Putamen (tissue), 1 donor: ENCODE measurements around the gene ARL8B.
"Not testable (repeated sequence)": the region's sequence is repeated elsewhere in the genome, so short reads cannot be mapped to it uniquely, and the experiment has no call there.

Source experiments
- DNase-seq: peaks from one replicate; pipeline ENCODE4 v3.0.0-alpha.2; 2016; ENCODE audit warnings: low spot score

ARL8B gene

DNA sequence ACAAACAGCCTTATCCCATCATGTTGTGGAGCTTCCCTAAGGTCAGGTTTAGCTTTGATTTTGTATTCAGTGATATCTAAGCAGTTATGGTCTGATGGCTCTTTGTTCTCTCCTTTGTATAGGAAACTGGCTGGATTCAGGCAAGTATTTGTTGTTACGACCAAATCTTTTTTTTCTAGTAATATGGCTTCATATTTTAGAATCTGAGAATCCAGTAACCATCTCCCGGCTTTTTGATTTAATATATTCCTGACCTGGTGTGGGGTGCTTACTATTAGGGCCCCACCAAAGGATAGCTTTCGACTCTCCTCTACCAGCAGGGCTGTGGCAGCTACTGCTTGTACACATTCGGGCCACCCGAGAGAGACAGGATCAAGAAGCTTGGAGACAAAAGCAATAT, 23.0 kb downstream of the ARL8B start:
- DNase-seq = no peak

DNA sequence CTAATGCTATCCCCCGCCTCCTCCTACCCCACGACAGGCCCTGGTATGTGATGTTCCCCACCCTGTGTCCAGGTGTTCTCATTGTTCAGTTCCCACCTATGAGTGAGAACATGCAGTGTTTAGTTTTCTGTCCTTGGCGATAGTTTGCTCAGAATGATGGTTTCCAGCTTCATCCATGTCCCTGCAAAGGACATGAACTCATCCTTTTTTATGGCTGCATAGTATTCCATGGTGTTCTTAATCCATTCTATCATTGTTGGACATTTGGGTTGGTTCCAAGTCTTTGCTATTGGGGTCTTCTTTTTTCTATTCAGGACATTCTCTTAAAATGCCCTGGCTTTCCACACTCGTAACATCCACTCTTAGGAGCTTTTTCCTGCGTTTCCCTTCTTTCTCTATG, 25.1 kb downstream of the ARL8B start:
- not testable (repeated sequence) for DNase-seq

DNA sequence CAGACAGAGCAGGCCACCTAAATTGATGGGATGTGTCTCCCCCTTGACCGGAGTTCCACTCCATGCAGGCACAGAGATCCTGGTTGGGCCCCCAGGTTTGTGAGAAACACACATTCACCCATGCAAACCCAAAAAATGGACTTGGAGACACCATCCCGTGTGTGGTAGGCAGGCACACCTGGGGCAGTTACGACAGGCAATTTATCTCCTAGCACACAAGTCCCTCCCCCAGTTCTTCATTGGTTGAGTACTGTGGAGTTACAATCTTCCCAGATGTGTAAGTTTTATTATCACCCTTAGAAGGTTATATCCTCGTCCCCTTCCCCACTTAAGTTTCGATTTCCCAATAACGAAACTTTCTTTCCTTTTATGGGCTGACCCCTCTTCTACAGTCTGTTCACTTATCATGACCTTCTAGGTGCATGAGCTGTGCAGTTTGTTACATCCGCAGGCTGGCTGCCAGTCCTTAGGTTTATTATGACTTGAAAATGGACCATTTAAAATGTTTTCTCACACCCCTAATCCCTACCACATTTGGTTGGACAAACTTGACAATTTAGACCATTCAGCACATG, 27.3 kb downstream of the ARL8B start:
- DNase-seq = no peak

DNA sequence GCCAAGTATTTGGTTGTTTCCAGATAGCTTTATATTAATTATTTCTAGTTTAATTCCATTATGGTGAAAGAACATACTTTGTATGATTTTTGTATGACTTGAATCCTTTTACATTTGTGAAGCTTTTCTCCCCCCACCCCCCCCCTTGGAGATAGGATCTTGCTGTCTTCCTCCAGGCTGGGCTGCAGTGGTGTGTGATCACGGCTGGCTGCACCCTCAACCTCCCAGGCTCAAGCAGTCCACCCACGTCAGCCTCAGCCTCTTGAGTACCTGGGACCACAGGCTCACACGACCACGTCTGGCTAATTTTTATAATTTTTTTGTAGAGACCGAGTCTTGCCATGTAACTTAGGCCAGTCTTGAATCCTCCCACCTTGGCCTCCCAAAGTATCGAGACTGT, 29.5 kb downstream of the ARL8B start:
- no peak for DNase-seq

DNA sequence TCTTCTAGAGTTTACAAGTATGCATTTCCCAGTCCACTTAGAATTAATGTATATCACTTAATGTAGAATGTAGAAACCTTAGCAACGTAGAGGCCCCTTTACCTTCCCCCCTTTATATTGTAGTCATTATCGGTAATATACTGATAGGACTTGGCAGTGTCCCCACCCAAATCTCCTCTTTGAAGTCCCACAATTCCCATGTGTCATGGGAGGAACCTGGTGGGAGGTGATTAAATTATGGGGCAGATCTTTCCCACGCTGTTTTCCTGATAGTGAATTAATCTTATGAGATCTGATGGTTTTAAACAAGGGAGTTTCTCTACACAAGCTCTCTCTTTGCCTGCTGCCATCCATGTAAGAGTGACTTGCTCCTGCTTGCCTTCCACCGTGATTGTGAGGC, 31.0 kb downstream of the ARL8B start:
- no peak for DNase-seq

DNA sequence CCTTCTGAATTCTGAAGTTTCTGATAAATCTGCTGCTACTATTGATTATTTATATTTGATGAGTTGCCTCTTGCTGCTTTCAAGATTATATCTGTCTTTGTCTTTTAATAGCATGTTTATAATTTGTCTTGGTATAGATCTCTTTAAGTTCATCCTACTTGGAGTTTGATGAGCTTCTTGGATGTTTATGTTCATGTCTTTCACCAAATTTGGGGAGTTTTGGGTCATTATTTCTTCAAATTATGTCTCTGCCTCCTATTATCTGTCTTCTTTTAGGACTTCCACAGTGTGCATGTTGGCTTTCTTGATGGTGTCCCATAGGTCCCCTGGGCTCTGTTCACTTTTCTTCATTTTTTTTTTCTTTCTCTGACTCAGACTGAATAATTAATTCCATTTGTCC, 33.1 kb downstream of the ARL8B start:
- DNase-seq = no peak

DNA sequence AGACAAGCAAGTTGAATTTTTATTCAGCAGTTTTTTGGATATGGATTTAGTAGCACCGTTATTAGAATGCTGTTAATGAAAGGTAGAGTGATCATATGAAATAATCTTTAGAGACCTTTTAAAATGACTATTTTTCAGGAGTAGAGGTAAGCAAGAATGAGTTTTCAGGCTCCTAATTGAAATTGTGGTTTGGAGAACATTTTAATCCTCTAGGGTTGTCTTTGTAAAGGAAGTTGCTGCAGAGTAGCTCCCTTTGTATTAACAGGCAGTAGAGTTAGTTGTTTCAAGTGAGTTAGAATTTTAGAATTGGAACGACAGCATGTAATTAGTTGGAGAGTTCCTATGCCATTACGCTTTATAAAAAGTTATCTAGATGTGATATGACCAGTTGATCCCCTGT, 38.2 kb downstream of the ARL8B start:
- DNase-seq = no peak

DNA sequence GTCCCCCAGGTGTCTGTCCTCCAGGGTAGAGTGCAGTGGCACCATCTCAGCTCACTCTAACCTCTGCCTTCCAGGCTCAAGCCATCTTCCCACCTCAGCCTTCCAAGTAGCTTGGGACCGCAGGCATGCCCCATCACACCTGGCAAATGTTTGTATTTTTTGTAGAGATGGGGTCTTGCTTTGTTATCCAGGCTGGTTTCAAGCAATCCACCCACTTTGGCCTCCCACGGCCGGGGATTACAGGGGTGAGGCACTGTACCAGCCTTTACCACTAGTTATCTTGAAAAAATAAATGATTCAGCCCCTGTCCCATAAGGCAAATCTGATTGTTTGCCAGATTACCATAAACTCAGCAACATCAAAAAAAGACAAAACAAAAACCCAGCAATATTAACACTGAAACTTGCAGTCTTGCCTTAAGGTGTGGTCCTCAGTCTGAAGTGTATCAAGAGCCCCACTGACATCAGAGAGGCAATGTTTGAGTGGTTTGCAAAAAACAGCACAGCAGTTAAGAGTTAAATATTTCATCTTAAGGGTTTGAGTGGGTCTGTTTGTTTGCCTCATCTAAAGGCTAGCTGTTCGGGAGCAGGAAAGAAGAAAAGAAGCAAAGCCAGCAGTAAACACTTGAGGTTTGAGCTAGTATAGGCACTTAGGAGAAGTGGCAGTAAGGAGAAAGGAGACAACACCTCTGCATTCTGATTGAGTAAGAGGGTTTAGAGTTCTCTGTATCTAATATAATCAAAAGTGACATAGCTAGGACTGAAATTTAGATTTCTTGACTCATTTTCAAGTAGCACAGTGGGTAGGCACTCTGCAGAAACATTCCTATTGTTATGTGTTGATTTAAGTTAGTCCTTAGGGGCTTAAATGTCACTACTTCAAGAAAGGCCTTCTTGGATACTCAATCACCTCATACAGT, 39.1 kb downstream of the ARL8B start:
- DNase-seq = no peak

DNA sequence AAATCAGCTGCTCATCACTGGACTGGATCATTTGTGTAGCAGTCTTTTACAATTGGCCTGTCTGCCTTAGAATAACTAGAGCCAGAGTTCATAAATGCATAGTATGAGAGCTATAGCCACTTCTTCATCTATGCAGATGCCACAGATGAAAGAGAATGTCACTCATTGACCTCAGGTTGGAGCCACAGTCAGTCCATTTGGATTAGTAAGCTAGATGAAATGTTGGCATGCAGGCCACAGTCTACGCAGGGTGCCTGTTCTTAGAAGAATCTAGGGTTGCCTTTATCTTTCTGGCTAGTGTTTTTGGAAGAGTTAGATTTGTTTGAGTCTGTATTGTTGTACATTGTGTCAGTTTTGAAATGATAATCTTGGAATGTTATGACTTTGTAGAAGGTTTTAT, 40.0 kb downstream of the ARL8B start:
- DNase-seq = no peak

DNA sequence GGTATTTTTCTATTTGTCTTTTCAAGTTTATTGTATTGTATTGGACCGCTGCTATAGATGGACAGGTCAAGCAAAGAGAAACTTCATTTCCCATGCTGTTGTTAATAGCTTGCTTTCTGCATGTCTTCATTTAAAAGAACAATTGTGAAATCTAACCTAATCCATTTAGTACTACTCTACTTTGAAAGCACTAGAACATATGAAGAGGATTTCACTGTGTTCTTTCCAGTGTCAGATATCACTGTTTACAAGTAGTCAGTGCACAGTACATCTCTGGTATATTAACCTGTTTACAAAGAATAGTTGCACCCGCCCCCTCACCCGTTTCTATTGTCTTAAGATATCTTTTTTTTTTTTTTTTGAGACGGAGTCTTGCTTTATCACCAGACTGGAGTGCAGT, 43.6 kb downstream of the ARL8B start:
- DNase-seq = no peak

DNA sequence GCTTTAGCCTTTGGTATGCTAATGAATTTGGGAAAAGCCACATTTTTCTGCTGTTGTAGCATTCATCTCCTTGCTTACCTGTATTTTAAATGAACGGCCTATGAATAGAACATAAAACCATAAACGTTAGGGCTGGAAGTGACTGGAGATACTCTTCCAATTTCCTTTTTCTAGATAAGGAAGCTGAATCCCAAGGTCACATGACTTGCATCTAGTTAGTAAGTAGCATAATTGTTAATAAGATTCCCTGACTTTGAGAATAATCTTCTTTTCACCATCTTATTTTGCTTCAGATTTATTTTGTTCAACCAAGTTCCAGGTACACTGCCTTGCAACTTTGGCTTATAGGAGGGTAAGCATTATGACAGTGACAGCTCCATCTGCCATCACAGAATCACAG, 44.8 kb downstream of the ARL8B start:
- DNase-seq = no peak

DNA sequence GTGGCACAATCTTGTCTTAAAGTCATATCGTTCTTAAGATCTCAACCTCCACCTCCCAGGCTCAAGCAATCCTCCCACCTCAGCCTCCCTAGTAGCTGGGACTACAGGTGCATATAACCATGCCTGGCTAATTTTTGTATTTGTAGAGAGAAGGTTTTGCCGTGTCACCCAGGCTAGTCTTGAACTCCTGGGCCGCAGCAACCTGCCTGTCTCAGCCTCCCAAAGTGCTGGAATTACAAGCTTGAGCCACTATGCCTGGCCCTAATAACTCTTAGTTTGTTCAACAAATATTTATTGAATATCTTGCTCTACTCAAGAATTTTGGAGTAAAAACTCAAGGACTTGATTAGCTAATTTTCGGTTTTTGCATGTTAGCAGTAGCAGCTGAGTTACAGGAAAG, 46.0 kb downstream of the ARL8B start:
- no peak for DNase-seq

DNA sequence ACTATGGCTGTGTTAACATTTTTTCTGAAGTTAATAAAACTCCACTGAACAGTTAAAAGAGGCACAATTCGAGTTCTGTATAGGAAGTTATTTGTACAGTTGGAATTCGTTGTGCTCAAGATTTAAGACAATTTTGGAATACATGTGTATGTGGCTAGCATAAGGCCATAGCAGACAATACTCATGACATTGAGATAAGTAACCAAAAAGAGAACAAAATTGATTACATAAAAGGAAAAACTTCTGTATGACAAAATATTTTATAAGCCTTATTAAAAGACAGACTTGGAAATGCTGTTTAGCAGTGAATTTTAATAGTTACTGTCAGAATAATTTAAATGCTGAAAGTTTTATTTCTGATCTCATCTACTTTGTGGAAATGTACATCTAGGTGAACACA, 47.7 kb downstream of the ARL8B start:
- DNase-seq = no peak

DNA sequence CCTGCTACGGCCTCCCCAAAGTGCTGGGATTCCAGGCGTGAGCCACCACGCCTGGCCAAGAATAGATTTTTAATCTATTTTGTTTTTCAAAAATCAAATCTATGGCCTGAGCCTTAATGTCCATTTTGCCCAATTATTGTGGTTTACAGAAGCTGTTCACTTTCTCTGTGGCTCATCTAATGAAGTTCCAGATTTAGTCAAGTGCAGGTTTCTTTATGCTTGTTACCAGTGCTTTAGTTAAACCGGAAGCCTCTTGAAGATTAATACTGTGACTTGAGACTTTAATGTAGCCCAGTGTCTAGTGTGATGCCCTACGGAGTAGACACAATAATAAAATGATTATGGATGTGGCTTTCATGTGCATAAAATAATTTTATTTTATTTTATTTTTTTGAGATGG, 48.9 kb downstream of the ARL8B start:
- DNase-seq = no peak

DNA sequence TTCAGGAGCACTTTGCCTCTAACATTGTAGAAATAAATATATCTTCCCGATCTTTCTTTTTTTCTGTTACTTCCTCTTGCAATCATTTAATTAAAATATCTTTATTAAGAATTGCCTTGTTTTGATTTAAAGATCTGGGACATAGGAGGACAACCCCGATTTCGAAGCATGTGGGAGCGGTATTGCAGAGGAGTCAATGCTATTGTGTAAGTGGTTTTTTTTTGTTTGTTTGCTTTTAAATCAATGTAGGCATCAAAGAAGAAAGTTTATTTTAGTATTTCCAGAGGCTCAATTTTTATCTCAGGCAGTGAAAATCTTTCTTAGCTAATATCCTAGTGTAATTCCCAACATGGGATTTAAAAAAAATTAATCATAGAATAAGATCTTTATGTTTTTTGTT, 49.9 kb downstream of the ARL8B start:
- no peak for DNase-seq

DNA sequence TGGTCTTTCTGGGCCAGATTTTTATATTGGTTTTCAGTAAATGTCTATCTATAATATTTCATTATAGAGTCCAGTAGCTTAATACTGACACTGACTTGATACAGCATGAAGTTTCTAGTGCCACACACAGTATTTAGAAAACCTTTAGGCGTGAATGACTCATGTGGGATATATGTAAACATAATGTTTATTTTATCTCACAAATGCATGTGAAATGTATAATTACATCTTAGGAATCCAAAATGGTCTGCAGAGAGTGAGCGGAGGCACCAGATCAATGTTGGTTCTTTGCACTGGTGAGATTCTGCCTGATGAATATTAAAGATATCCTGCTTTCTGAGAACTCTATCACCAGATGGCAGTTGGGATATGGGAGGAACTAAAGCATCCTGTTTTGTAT, 56.9 kb downstream of the ARL8B start:
- not testable (repeated sequence) for DNase-seq

DNA sequence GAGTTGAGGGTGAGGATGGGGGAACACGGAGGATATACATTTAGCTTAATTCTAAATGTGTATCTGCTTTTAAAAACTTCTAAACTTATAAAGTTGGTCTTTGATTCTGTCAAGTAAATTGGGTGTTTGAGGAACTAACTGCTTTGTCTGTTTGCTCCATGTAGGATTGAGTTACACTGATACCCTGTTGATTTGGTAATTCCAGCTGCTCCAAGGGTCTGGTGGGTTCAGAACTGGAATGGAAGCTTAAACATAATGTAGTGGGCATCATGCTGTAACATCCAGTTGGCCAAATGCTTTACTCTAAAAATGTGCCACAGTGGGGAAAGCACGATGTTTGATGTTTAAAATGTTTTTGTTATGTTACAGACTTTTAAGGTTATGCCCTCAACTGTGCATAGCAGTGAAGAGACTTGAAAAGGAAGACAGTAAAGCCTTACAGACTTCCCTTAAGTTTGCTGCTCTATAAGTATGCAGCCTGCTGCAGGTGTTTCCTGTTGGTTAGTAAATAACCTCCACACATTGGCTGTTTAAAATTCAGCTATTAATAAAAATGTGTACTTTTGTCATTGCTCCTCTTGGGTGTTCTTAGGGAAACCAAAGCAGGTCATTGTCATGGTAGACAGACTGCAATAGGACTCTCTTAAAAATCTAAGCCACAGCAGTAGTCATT, 59.5 kb downstream of the ARL8B start:
- DNase-seq = no peak

DNA sequence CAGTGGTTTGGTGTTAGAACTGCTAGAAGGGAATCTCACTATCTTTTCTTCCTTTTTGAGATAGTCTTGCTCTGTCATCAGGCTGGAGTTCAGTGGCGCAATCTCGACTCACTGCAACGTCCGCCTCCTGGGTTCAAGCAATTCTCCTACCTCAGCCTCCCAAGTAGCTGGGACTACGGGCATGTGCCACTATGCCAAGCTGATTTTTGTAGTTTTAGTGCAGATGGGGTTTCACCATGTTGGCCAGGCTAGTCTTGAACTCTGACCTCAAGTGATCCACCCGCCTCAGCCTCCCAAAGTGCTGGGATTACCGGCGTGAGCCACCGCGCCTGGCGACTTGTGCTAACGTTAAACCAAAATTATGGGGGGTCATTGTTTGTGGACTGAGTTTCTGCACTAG, 61.6 kb downstream of the ARL8B start:
- DNase-seq = not testable (repeated sequence)

DNA sequence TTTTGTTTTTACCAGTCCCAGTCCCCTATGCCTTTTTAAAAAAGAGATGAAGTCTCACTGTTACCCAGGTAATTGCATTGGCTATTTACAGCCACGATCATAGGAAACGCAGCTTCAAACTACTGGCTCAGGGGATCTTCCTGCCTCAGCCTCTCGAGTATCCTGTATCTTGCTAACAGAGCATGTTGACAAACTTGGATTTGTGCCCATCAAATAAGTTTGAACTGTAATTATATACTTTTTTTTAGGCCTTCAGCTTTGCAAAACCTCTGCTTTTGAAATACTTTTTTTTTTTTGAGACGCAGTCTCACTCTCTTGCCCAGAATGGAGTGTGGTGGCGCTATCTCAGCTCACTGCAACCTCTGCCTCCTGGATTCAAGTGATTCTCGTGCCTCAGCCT, 62.4 kb downstream of the ARL8B start:
- no peak for DNase-seq

DNA sequence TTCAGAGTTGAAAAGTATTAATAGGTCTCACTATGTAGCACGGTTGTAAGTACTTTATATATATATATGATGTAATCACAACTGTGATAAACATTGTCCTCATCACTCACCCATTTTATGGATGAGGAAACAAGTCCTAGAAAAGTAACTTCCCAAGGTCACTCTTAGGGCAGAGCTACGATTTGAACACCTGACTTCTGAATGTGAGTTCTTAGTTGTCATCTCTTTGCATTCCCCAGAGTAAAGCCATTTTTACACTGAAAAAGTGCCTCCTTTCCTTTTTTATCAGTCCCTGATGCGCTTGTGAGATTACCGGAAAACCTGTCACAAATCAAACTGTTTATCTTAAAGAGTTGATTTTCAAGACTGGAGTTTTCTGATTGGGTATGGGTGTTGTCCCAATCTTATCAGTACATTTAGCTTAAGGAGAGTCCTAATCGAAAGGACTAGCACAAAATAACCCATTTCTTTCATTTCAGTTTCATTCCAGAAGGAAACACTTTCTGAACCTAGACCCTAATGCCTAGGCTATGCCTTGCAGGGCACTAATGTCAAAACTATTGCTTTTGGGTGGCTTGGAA, 63.1 kb downstream of the ARL8B start:
- no peak for DNase-seq

DNA sequence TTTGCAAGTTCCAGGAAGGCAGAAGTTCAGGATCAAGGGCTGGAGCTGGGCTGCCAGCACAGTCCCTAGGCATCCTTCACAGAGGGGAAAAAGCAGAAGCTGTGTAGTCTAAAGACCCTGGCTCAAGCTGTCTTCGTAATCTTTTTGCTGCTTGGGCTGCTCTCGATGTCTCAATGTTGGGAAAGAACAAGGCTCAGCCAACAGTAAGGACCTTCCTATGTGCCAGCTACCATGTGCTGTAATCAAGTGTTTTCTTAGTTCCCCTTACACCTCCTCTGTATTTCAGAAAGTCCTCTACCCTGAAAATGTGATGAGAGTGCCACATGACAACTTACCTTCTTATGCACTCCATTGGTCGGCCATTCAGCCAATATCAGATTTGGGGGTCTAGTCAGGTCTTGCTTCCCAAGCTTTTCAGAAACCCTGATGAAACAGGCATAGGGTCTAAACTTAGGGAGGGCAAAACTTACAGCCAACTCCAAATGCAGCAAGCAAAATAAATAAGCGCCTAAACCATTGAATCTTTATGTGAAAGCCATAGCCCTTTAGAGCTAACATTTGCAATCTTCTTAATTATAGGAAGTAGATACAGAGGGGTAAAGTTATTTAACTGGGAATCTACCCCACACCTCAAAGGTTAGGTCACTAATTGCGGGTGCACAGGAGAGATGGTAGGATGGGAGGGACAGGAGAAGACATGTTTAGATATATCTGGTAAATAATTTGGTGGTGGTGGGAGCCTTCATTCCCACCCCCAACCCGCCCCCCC, 64.2 kb downstream of the ARL8B start:
- no peak for DNase-seq

DNA sequence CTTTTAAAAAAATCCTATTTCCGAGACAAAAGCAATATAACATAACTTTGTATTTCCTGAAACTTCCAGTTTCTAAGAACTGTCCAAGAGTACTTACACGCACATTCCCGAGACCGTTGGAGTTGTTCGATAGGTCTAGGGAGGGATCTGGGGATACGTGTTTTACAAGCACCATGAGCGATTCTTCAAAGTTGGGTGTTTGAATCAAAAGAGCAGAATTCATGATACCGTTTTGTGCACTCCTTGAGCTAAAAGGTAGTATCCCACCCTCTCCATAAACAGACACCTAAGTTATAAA, 64.7 kb downstream of the ARL8B start:
- DNase-seq = no peak
